Right cardiac atrium (tissue), 5 donors: ENCODE results near the gene PSMD13. TPM values are rescaled to one million over a fixed set of nuclear protein-coding genes. Genes with fewer than 3 reads are reported as not detected.
A peak's percentile ranks its signal among the peaks of the same experiment; 100 is the strongest.

ENCODE experiments used
- ATAC-seq, 2 donors: fragments of 200-7000 bp; cut with Tn5 transposase; one replicate each; pipeline versions ENCODE4 v1.8.0 to v1.9.1; 2020; ENCODE audit warnings: moderate library complexity in 2 of 2, mild to moderate bottlenecking in 1 of 2
- DNase-seq, 3 donors: peaks; one replicate each; pipeline ENCODE4 v3.0.0-alpha.2; 2020
- H3K27ac ChIP-seq: one replicate; pipeline ENCODE4 v1.5.1; 2013; ENCODE audit warnings: mild to moderate bottlenecking, low read length, control low read depth, moderate library complexity
- H3K27me3 ChIP-seq: one replicate; pipeline ENCODE4 v1.6.1; 2013; ENCODE audit not compliant: control insufficient read depth, insufficient read depth
- H3K4me1 ChIP-seq: one replicate; pipeline ENCODE4 v1.6.1; 2013; ENCODE audit warnings: low read length; ENCODE audit not compliant: control insufficient read depth, insufficient read depth
- H3K4me3 ChIP-seq: one replicate; pipeline ENCODE4 v1.5.1; 2013; ENCODE audit warnings: low read length, control low read depth
- H3K9me3 ChIP-seq: one replicate; pipeline ENCODE4 v1.6.1; 2013; ENCODE audit warnings: low read length; ENCODE audit not compliant: control insufficient read depth
- WGBS: extraction: QIAGEN DNeasy Blood & Tissue Kit; methylation state at CpG from one replicate; pipeline ENCODE4 v1.1.7; 2013; 5-methylcytosine and 5-hydroxymethylcytosine counted together
- intact Hi-C, 4 donors: fragments of 100-400 bp; cut with DNase I; formaldehyde crosslinking; loops; one replicate each; pipeline versions ENCODE4 v1.11.0 to v1.14.0; 2022 to 2023
- polyA plus RNA-seq: library from polyadenylated mRNA; stranded (reverse); fragments of 200-250 nt; gene quantifications from one replicate; pipeline ENCODE4 v1.2.3, GENCODE V29; 2013
- total RNA-seq, 4 donors: library from RNA; stranded (reverse); fragmentation: NEBNext Ultra II Directional; extraction: Animal tissue kit (Norgen Biotek cat#: 25700); gene quantifications; one replicate each; pipeline ENCODE4 v1.2.1, GENCODE V29; 2021
- donor health status: healthy with polysubstance abuse.
- donor health status: DM: no; HTN: yes; CAD: no.
- donor health status: DM: no; HTN: no; CAD: no.
- donor health status: DM: no; HTN: yes; CAD: no; lungs with severe emphysema.
- donor health status: DM: yes; HTN: yes; CAD: no.

PSMD13 gene
- total and polyA plus RNA-seq, 5 donors = 76.8 to 106 (median 86.5) TPM

DNA sequence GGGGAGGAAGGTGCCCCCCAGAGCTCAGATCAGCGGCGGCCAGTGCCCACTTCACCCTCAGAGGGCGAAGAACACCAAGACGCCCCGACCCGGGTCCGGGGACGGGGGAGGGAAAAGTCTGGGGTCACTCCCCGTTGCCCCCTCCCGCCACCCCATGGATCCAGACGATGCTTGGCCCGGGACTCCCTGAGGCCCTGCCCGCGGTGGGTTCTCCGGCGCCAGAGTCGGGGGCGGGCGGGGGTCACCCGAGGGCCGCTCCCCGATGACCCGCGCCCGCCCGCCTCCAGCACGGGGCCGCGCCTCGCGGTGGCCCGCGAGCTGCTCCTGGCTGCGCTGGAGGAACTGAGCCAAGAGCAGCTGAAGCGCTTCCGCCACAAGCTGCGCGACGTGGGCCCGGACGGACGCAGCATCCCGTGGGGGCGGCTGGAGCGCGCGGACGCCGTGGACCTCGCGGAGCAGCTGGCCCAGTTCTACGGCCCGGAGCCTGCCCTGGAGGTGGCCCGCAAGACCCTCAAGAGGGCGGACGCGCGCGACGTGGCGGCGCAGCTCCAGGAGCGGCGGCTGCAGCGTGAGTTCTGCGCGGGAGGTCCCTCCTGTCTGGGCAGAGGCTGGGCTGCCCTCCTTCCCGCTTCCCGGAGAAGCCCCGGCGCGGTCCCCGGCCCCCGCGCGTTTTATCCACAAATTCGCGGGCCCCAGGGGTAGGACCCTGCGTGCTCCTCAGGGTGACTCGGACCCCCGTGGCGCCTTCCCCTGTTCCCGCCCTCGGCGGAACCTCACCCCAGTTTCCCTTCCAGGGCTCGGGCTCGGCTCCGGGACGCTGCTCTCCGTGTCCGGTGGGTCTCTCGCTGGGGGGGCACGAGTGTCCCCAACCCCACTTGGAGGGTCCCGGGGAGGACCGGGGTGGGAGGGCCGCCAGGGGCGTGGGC, 42.5 kb downstream of the PSMD13 start:
- peak; percentile 27 to 49 for ATAC-seq
- Histone ChIP-seq H3K27ac (no peak overlapping the region), H3K9me3 (no peaks in the 10 kb centered on the region), H3K27me3 (no peaks in the 10 kb centered on the region), H3K4me1 (no peaks in the 10 kb centered on the region), H3K4me3 (no peak overlapping the region)
- DNase-seq = peak in 2 of 3 donors; percentile 54 to 68
- intact Hi-C loops = no loop called here
- 9% methylated on average over 97 of the region's 97 CpGs for WGBS

DNA sequence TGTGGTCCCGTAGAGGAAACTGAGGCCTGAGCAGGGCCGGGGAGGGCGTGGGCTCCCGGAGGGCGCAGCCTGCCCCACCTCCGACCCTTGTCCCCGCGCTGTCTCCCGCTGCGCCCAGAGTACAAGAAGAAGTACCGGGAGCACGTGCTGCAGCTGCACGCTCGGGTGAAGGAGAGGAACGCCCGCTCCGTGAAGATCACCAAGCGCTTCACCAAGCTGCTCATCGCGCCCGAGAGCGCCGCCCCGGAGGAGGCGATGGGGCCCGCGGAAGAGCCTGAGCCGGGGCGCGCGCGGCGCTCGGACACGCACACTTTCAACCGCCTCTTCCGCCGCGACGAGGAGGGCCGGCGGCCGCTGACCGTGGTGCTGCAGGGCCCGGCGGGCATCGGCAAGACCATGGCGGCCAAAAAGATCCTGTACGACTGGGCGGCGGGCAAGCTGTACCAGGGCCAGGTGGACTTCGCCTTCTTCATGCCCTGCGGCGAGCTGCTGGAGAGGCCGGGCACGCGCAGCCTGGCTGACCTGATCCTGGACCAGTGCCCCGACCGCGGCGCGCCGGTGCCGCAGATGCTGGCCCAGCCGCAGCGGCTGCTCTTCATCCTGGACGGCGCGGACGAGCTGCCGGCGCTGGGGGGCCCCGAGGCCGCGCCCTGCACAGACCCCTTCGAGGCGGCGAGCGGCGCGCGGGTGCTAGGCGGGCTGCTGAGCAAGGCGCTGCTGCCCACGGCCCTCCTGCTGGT, 43.4 kb downstream of the PSMD13 start:
- ATAC-seq = peak; percentile 17 to 34
- no peaks in the 10 kb centered on the region for H3K27me3 ChIP-seq
- intact Hi-C loops = no loop called here
- peak overlapping the region; percentile 5 for H3K4me3 ChIP-seq
- peak in 2 of 3 donors; percentile 65 to 70 for DNase-seq
- H3K4me1 ChIP-seq = no peaks in the 10 kb centered on the region
- no peak overlapping the region for H3K27ac ChIP-seq
- WGBS = 3% methylated on average over 85 of the region's 85 CpGs
- no peaks in the 10 kb centered on the region for H3K9me3 ChIP-seq

DNA sequence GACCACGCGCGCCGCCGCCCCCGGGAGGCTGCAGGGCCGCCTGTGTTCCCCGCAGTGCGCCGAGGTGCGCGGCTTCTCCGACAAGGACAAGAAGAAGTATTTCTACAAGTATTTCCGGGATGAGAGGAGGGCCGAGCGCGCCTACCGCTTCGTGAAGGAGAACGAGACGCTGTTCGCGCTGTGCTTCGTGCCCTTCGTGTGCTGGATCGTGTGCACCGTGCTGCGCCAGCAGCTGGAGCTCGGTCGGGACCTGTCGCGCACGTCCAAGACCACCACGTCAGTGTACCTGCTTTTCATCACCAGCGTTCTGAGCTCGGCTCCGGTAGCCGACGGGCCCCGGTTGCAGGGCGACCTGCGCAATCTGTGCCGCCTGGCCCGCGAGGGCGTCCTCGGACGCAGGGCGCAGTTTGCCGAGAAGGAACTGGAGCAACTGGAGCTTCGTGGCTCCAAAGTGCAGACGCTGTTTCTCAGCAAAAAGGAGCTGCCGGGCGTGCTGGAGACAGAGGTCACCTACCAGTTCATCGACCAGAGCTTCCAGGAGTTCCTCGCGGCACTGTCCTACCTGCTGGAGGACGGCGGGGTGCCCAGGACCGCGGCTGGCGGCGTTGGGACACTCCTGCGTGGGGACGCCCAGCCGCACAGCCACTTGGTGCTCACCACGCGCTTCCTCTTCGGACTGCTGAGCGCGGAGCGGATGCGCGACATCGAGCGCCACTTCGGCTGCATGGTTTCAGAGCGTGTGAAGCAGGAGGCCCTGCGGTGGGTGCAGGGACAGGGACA, 44.1 kb downstream of the PSMD13 start:
- no peaks in the 10 kb centered on the region for H3K9me3 ChIP-seq
- no peaks in the 10 kb centered on the region for H3K4me1 ChIP-seq
- 8% methylated on average over 79 of the region's 79 CpGs for WGBS
- peak in 2 of 3 donors; percentile 51 to 55 for DNase-seq
- peak overlapping the region; percentile 5 for H3K4me3 ChIP-seq
- H3K27me3 ChIP-seq = no peaks in the 10 kb centered on the region
- intact Hi-C loops = no loop called here
- no peak for ATAC-seq
- H3K27ac ChIP-seq = no peak overlapping the region

DNA sequence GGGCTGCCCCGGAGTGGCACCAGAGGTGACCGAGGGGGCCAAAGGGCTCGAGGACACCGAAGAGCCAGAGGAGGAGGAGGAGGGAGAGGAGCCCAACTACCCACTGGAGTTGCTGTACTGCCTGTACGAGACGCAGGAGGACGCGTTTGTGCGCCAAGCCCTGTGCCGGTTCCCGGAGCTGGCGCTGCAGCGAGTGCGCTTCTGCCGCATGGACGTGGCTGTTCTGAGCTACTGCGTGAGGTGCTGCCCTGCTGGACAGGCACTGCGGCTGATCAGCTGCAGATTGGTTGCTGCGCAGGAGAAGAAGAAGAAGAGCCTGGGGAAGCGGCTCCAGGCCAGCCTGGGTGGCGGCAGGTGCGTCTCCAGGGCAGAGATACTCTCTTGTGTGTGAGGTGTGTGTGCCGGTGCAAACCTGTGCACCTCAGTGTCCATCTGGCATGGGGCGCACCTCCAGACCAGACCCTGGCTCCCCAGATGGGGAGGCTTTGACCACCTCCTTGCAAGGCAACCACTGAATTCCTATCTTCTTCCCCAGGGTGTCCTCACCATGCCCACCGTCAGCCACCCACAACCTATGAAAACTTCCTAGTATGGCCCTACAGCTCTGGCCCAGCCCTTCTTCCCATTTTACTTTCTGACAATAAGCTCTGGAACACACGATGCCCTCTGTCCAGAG, 44.8 kb downstream of the PSMD13 start:
- H3K27ac ChIP-seq = no peak overlapping the region
- DNase-seq (peak in 1 of 3 donors; percentile 41), ATAC-seq (no peak)
- no peaks in the 10 kb centered on the region for H3K4me1 ChIP-seq
- no peaks in the 10 kb centered on the region for H3K27me3 ChIP-seq
- H3K4me3 ChIP-seq = no peak overlapping the region
- H3K9me3 ChIP-seq = no peaks in the 10 kb centered on the region
- intact Hi-C loops = no loop called here
- WGBS = 32% methylated on average over 26 of the region's 26 CpGs

DNA sequence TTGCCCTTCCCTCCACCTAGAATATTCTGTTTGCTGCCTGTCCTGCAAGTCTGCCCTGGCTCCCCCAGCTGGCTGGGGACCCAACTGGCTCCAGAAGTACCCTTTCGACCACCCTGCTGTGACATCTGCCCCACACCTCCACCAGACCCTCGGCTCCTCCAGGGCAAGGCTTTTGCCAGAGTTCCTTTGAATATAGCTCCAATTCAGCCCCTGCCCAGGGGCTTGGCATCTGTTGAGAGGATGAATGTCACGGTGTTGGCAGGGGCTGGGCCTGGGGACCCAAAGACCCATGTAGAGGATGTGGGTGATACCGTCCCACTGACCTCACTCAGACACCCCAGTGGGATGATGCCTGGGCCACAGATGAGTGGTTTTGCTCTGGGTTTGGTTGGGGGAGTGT, 45.4 kb downstream of the PSMD13 start:
- no peak overlapping the region for H3K4me3 ChIP-seq
- ATAC-seq = no peak
- peak in 1 of 3 donors; percentile 27 for DNase-seq

DNA sequence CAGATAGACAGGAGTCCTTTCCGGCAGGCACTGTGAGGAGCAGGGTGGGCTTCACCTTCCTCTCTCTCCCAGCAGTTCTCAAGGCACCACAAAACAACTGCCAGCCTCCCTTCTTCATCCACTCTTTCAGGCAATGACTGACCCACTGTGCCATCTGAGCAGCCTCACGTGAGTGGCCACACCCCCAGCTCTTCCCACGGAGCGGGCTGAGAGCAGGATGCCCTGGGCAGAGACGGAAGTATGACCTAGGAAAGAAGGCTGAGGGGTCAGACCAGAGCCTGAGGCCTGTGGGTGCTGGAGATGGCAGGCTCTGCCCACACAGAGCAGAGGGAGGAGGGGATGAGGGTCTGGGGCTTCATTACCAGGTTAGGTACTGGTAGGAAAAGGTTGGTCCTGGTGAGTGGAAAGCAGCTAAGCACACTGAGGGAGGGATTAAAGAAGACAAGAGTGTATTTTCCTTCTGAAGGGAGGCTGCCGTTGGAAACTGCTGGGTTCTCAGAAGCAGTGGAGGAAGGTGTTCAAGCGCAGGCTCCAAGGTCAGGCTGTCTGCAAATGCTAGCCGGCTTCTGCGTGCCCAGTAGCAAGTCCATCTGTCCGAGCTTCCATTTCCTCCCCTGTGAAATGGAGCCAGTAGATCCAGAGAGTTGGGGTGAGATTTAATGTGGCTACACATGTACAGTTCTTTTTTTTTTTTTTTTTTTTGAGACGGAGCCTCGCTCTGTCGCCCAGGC, 46.0 kb downstream of the PSMD13 start:
- no peaks in the 10 kb centered on the region for H3K4me1 ChIP-seq
- DNase-seq (no peak), ATAC-seq (no peak)
- no peak overlapping the region for H3K4me3 ChIP-seq
- intact Hi-C loops = no loop called here
- no peaks in the 10 kb centered on the region for H3K9me3 ChIP-seq
- H3K27me3 ChIP-seq = no peaks in the 10 kb centered on the region
- no peak overlapping the region for H3K27ac ChIP-seq
- 62% methylated on average over 13 of the region's 13 CpGs for WGBS

More for the DNA sequence above, 45.4 kb downstream of the PSMD13 start:
- Histone ChIP-seq H3K27me3 (no peaks in the 10 kb centered on the region), H3K9me3 (no peaks in the 10 kb centered on the region), H3K27ac (no peak overlapping the region), H3K4me1 (no peaks in the 10 kb centered on the region)
- 70% methylated on average over 4 of the region's 4 CpGs for WGBS
- intact Hi-C loops = no loop called here

DNA sequence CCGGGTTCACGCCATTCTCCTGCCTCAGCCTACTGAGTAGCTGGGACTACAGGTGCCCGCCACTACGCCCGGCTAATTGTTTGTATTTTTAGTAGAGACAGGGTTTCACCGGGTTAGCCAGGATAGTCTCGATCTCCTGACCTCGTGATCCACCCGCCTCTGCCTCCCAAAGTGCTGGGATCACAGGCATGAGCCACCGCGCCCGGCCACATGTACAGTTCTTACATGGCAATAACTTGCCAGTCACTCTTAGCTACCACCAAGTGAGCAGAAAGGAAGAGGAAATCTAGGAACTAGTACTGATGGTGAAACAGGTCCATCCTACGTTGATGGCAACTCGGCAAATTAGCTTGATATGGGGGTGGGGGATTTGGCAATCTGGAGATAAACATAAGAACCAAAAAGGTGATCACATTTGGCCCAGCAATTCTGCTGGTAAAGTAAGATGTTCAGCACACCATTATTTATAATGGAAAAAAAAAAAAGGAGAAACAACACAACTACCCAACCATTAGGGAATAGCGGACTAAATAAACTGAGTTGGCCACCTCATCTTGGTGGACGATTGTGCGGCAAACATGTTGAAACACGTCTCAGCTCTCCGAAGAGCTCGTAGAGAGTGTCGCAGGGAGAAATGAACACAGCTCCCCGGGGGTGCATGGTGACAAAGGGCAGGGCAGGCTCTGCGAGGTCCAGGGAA, 46.8 kb downstream of the PSMD13 start:
- Histone ChIP-seq H3K27ac (no peak overlapping the region), H3K4me3 (no peak overlapping the region), H3K4me1 (no peaks in the 10 kb centered on the region), H3K9me3 (no peaks in the 10 kb centered on the region), H3K27me3 (no peaks in the 10 kb centered on the region)
- DNase-seq (no peak), ATAC-seq (no peak)
- intact Hi-C loops = no loop called here
- 84% methylated on average over 23 of the region's 23 CpGs for WGBS

DNA sequence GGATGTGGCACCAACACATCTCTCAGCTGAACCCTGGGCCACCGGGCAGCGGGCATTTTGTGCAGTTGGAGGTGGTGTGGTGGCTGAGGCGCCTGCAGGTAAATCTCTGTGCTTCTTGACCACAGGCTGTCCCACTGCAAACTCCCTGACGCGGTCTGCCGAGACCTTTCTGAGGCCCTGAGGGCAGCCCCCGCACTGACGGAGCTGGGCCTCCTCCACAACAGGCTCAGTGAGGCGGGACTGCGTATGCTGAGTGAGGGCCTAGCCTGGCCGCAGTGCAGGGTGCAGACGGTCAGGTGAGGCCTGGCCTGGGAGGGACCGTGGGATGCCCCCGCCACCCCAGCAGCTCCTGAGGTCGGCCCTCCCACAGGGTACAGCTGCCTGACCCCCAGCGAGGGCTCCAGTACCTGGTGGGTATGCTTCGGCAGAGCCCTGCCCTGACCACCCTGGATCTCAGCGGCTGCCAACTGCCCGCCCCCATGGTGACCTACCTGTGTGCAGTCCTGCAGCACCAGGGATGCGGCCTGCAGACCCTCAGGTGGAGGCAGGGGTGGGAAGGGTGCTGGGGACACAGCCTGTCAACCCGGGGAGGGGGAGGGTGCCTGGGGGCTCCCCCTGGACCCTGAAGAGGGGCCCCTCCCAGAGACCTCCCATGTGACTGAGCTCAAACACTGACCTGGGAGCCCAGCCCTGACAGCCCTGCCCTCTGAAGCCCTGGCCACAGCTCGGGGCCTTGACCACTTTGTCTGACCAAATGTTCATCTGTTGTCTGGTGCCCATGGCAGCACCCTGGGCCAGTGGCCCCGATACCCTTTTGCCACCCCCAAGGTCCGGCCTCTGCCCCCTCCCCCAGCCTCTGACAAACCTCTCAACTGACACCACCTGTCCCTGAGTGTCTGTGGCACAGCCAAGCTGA, 47.6 kb downstream of the PSMD13 start:
- ATAC-seq = no peak
- intact Hi-C loops = no loop called here
- peak in 2 of 3 donors; percentile 44 to 56 for DNase-seq
- Histone ChIP-seq H3K9me3 (no peaks in the 10 kb centered on the region), H3K4me3 (no peak overlapping the region), H3K27ac (no peak overlapping the region), H3K27me3 (no peaks in the 10 kb centered on the region), H3K4me1 (no peaks in the 10 kb centered on the region)
- 84% methylated on average over 24 of the region's 24 CpGs for whole genome bisulfite sequencing
